Neuronal stem cell (in vitro differentiated cells): Measurements from ENCODE around the gene COLEC12.

Source experiments
- DNase-seq: peaks from one replicate; pipeline ENCODE4 v3.0.0-alpha.2; 2013; ENCODE audit warnings: low spot score
- H2AFZ ChIP-seq: one replicate; pipeline ENCODE4 v1.6.1; 2013; ENCODE audit warnings: mild to moderate bottlenecking, low read length, inconsistent platforms
- H2AK5ac ChIP-seq: 2 replicates; pipeline ENCODE4 v1.6.1; 2013; ENCODE audit warnings: low read depth, mild to moderate bottlenecking, inconsistent platforms, low read length, moderate library complexity, mixed read lengths
- H2BK120ac ChIP-seq: 2 replicates; pipeline ENCODE4 v1.6.1; 2013; ENCODE audit warnings: low read depth, mild to moderate bottlenecking, inconsistent platforms, low read length, moderate library complexity, mixed read lengths
- H2BK12ac ChIP-seq: one replicate; pipeline ENCODE4 v1.6.1; 2013; ENCODE audit warnings: low read length, inconsistent platforms
- H2BK15ac ChIP-seq: 2 replicates; pipeline ENCODE4 v1.6.1; 2013; ENCODE audit warnings: mild to moderate bottlenecking, low read length, inconsistent platforms, mixed read lengths
- H2BK5ac ChIP-seq: one replicate; pipeline ENCODE4 v1.6.1; 2013; ENCODE audit warnings: inconsistent platforms, mild to moderate bottlenecking, low read length, moderate library complexity
- H3K14ac ChIP-seq: one replicate; pipeline ENCODE4 v1.6.1; 2013; ENCODE audit warnings: low read length, inconsistent platforms
- H3K18ac ChIP-seq: 2 replicates; pipeline ENCODE4 v1.6.1; 2013; ENCODE audit warnings: low read length, inconsistent platforms
- H3K23ac ChIP-seq: 2 replicates; pipeline ENCODE4 v1.6.1; 2013; ENCODE audit warnings: low read depth, mild to moderate bottlenecking, mixed read lengths, low read length, inconsistent platforms; ENCODE audit not compliant: poor library complexity
- H3K27ac ChIP-seq: replicated peaks from 3 replicates; pipeline ENCODE4 v1.5.1; 2013; ENCODE audit warnings: low read length, inconsistent platforms
- H3K27me3 ChIP-seq, 3 experiments: 2 replicates each; pipeline ENCODE4 v1.6.1; 2013; ENCODE audit warnings: low read length in 3 of 3, mild to moderate bottlenecking in 2 of 3, inconsistent platforms in 1 of 3, low read depth in 1 of 3, mixed read lengths in 1 of 3, moderate library complexity in 1 of 3; ENCODE audit not compliant: control insufficient read depth in 3 of 3, insufficient read depth in 3 of 3
- H3K36me3 ChIP-seq, 2 donors: replicated peaks in 1 of 2; 2 replicates each; pipeline ENCODE4 v1.6.1; 2013; ENCODE audit warnings: low read length in 2 of 2; ENCODE audit not compliant: control insufficient read depth in 2 of 2, insufficient read depth in 2 of 2
- H3K4ac ChIP-seq: 2 replicates; pipeline ENCODE4 v1.6.1; 2013; ENCODE audit warnings: inconsistent platforms, mild to moderate bottlenecking, low read length, moderate library complexity
- H3K4me1 ChIP-seq, 2 donors: 1 replicate in 1 of 2; 2 replicates in 1 of 2; pipeline ENCODE4 v1.6.1; 2013; ENCODE audit warnings: low read length in 2 of 2, low read depth in 1 of 2; ENCODE audit not compliant: control insufficient read depth in 2 of 2, insufficient read depth in 1 of 2
- H3K4me2 ChIP-seq: one replicate; pipeline ENCODE4 v1.6.1; 2013; ENCODE audit warnings: mild to moderate bottlenecking, low read length, inconsistent platforms; ENCODE audit not compliant: insufficient read depth, poor library complexity, severe bottlenecking
- H3K4me3 ChIP-seq, 2 donors: 2 replicates each; pipeline ENCODE4 v1.5.1; 2013; ENCODE audit warnings: low read length in 2 of 2, mild to moderate bottlenecking in 2 of 2, inconsistent platforms in 1 of 2, moderate library complexity in 1 of 2
- H3K79me1 ChIP-seq: one replicate; pipeline ENCODE4 v1.6.1; 2013; ENCODE audit warnings: low read depth, mild to moderate bottlenecking, inconsistent platforms, low read length, moderate library complexity
- H3K9ac ChIP-seq: one replicate; pipeline ENCODE4 v1.6.1; 2013; ENCODE audit warnings: mild to moderate bottlenecking, low read depth, low read length, inconsistent platforms; ENCODE audit not compliant: poor library complexity
- H3K9me3 ChIP-seq, 2 donors: replicated peaks in 1 of 2; 2 replicates each; pipeline versions ENCODE3 to v1.6.1; 2013; ENCODE audit warnings: low read length in 2 of 2, mild to moderate bottlenecking in 2 of 2, inconsistent platforms in 1 of 2, low read depth in 1 of 2, mixed read lengths in 1 of 2, moderate library complexity in 1 of 2; ENCODE audit not compliant: control insufficient read depth in 2 of 2, insufficient read depth in 1 of 2
- H4K8ac ChIP-seq: one replicate; pipeline ENCODE4 v1.6.1; 2013; ENCODE audit warnings: low read depth, mild to moderate bottlenecking, inconsistent platforms, low read length, moderate library complexity
- H4K91ac ChIP-seq: one replicate; pipeline ENCODE4 v1.6.1; 2013; ENCODE audit warnings: low read length, low read depth, mild to moderate bottlenecking, inconsistent platforms; ENCODE audit not compliant: poor library complexity
- WGBS, 2 donors: extraction: QIAGEN DNeasy Blood & Tissue Kit; methylation state at CpG; one replicate each; pipeline ENCODE4 v1.1.7; 2013; ENCODE audit warnings: missing lambda C conversion rate in 2 of 2, mixed read lengths in 1 of 2; ENCODE audit not compliant: insufficient read length in 2 of 2, insufficient replicate concordance in 1 of 2; ENCODE audit errors: extremely low coverage in 2 of 2; 5-methylcytosine and 5-hydroxymethylcytosine counted together

COLEC12 gene

DNA sequence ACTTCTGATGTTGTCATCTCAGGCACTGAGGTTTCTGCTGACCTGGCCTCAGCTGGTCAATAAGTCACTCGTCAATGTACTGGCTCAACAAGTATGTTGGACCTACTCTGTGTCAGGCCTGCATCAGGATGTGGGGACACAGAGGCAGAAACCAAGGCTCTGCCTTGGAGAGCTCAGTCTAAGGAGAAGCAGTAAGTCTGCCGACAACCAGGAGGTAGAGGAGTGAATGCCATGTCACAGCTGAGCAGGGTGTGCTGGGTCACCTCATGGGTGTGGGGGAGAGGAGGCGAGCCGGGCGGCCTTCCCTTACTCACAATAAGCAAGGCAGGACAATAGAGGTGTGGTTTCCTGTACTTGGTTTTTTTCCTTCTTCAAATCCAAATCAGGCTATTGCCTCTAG, 75.8 kb downstream of the COLEC12 start:
- no peak overlapping the region for H2BK12ac ChIP-seq
- no peak overlapping the region for H3K9ac ChIP-seq
- H3K79me1 ChIP-seq = no peaks in the 10 kb centered on the region
- H3K9me3 ChIP-seq = no peaks in the 10 kb centered on the region
- WGBS, 2 donors = no CpG with 5 or more reads among the region's 5 CpGs
- peaks cover 0 to 3% of the 10 kb centered on the region in 2 donors for H3K4me1 ChIP-seq
- no peak overlapping the region for H3K27ac ChIP-seq
- no peak overlapping the region for H2AK5ac ChIP-seq
- no peaks in the 10 kb centered on the region for H3K27me3 ChIP-seq
- H3K14ac ChIP-seq = no peak overlapping the region
- H3K4me3 ChIP-seq = no peak overlapping the region
- no peak overlapping the region for H2BK120ac ChIP-seq
- no peak overlapping the region for H3K23ac ChIP-seq
- no peak overlapping the region for H4K91ac ChIP-seq
- H2BK15ac ChIP-seq = no peak overlapping the region
- H4K8ac ChIP-seq = no peak overlapping the region
- no peak overlapping the region for H2AFZ ChIP-seq
- no peak overlapping the region for H3K4ac ChIP-seq
- no peak overlapping the region for H2BK5ac ChIP-seq
- DNase-seq = no peak
- H3K36me3 ChIP-seq = no peaks in the 10 kb centered on the region
- H3K18ac ChIP-seq = no peak overlapping the region
- no peak overlapping the region for H3K4me2 ChIP-seq

- Histone ChIP-seq H2BK15ac (no peak overlapping the region), H3K23ac (no peak overlapping the region), H3K4ac (no peak overlapping the region), H3K18ac (no peak overlapping the region), H4K91ac (no peak overlapping the region), H2BK120ac (no peak overlapping the region), H2BK5ac (no peak overlapping the region), H2AFZ (no peak overlapping the region), H3K4me1 (peaks cover 0 to 3% of the 10 kb centered on the region in 2 donors), H3K9ac (no peak overlapping the region), H3K9me3 (no peaks in the 10 kb centered on the region), H3K36me3 (no peaks in the 10 kb centered on the region), H3K79me1 (no peaks in the 10 kb centered on the region), H4K8ac (no peak overlapping the region), H3K27me3 (no peaks in the 10 kb centered on the region), H3K14ac (no peak overlapping the region), H3K27ac (no peak overlapping the region), H3K4me2 (no peak overlapping the region), H2AK5ac (no peak overlapping the region), H2BK12ac (no peak overlapping the region), H3K4me3 (no peak overlapping the region)
- WGBS, 2 donors = no CpG with 5 or more reads among the region's 7 CpGs
- no peak for DNase-seq
Measured at GRCh38 chr18:424071-424661, 76.3 kb downstream of the COLEC12 start.

DNA sequence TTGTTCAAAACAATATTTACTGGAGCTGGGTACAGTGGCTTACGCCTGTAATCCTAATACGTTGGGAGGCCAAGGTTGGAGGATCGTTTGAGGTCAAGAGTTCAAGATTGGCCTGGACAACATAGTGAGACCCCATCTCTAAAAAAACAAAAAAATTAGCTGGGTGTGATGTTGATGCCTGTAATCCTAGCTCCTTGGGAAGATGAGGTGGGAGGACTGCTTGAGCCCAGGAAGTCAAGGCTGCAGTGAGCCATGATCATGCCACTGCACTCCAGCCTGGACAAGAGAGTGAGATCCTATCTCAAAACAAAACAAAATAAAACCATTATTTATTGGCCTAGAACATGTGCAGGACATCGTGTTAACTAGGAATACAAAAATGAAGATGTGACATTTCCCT, 77.5 kb downstream of the COLEC12 start:
- no peak overlapping the region for H2BK5ac ChIP-seq
- H3K36me3 ChIP-seq = no peaks in the 10 kb centered on the region
- H3K9ac ChIP-seq = no peak overlapping the region
- no peak overlapping the region for H4K8ac ChIP-seq
- H3K4me3 ChIP-seq = no peak overlapping the region
- H4K91ac ChIP-seq = no peak overlapping the region
- H3K27ac ChIP-seq = no peak overlapping the region
- H3K79me1 ChIP-seq = no peaks in the 10 kb centered on the region
- H3K18ac ChIP-seq = no peak overlapping the region
- H3K9me3 ChIP-seq = no peaks in the 10 kb centered on the region
- no peak overlapping the region for H2AK5ac ChIP-seq
- H3K14ac ChIP-seq = no peak overlapping the region
- H2BK120ac ChIP-seq = no peak overlapping the region
- H2AFZ ChIP-seq = no peak overlapping the region
- H3K4me1 ChIP-seq = peaks cover 0 to 3% of the 10 kb centered on the region in 2 donors
- no peak overlapping the region for H3K23ac ChIP-seq
- no CpG with 5 or more reads among the region's 4 CpGs for WGBS, 2 donors
- H3K27me3 ChIP-seq = no peaks in the 10 kb centered on the region
- DNase-seq = no peak
- no peak overlapping the region for H2BK12ac ChIP-seq
- H3K4ac ChIP-seq = no peak overlapping the region
- no peak overlapping the region for H2BK15ac ChIP-seq
- no peak overlapping the region for H3K4me2 ChIP-seq

DNA sequence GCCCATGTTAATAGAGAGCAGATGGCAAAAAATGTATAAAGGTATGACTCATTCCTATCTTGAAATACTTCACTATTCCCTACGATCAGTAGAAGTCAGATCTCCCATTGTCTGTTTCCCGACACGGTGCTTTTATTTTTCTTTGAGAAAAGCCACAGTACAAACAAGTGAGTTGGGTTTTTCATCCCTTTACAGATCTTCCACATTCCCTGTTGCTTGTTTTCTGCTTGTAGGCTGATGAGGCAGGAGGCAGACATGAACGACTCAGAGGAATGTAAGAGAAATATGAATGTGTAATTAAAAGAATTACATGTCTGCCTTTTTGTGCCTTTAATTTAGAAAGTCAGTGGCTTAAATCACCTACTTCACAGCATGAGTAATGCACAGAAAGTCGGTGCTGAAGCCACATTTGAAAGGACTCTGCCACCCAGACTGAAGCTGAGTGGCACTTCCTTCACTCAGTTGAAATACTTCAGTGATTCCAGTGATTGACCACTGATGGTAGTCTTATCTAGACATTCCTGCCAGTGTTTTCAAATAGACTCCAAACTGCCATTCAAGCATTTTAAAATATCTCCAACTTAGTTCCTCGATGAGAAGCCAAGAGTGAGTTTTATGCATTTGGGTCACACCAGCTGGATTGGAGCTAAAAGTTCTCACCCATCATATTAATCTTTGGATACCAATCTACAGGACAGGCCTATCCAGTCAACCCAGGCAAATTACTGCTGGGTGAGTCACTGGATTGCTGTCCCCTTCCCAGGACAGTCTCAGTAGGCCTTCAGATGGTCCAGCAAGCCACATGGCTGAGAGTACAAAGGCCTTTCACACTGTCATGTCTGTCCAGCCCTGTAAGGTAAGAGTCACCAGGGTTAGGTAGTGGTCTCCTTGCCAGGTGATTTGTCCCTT, 79.0 kb downstream of the COLEC12 start:
- Histone ChIP-seq H3K27ac (no peak overlapping the region), H3K18ac (no peak overlapping the region)

More for the DNA sequence above, 79.0 kb downstream of the COLEC12 start:
- Histone ChIP-seq H3K4me1 (peaks cover 0 to 3% of the 10 kb centered on the region in 2 donors), H2BK120ac (no peak overlapping the region), H3K79me1 (no peaks in the 10 kb centered on the region), H3K9me3 (no peaks in the 10 kb centered on the region), H3K14ac (no peak overlapping the region), H3K9ac (no peak overlapping the region), H4K8ac (no peak overlapping the region), H2BK15ac (no peak overlapping the region), H2BK5ac (no peak overlapping the region), H3K36me3 (no peaks in the 10 kb centered on the region), H3K4ac (no peak overlapping the region), H3K4me2 (no peak overlapping the region), H4K91ac (no peak overlapping the region), H3K27me3 (no peaks in the 10 kb centered on the region), H2BK12ac (no peak overlapping the region), H2AK5ac (no peak overlapping the region), H3K4me3 (no peak overlapping the region), H3K23ac (no peak overlapping the region), H2AFZ (no peak overlapping the region)
- WGBS, 2 donors = no CpG with 5 or more reads among the region's 6 CpGs
- DNase-seq = no peak
